Spinal cord (tissue), 10 donors: Measurements from ENCODE around the gene CLEC4C. TPM values are rescaled to one million over a fixed set of nuclear protein-coding genes. Genes with fewer than 3 reads are reported as not detected.
"Not testable (repeated sequence)": the region's sequence is repeated elsewhere in the genome, so short reads cannot be mapped to it uniquely, and the experiment has no call there.

Experiments used
- DNase-seq, 6 donors: peaks; one replicate each; pipeline versions ENCODE4 v3.0.0 to v3.0.0-alpha.2; 2013 to 2015; ENCODE audit warnings: low spot score in 6 of 6, low read depth in 4 of 6
- H3K27ac ChIP-seq: one replicate; pipeline ENCODE4 v1.5.1; 2013; ENCODE audit warnings: low read depth, low read length, control low read depth
- H3K27me3 ChIP-seq: one replicate; pipeline ENCODE4 v1.6.1; 2013; ENCODE audit warnings: low read length; ENCODE audit not compliant: control insufficient read depth, insufficient read depth
- H3K36me3 ChIP-seq: one replicate; pipeline ENCODE4 v1.6.1; 2013; ENCODE audit warnings: low read length; ENCODE audit not compliant: control insufficient read depth, insufficient read depth
- H3K4me1 ChIP-seq: one replicate; pipeline ENCODE4 v1.6.1; 2013; ENCODE audit warnings: low read length; ENCODE audit not compliant: control insufficient read depth, insufficient read depth
- H3K4me3 ChIP-seq: one replicate; pipeline ENCODE4 v1.5.1; 2013; ENCODE audit warnings: low read depth, low read length, control low read depth
- H3K9me3 ChIP-seq: one replicate; pipeline ENCODE4 v1.6.1; 2013; ENCODE audit warnings: low read length; ENCODE audit not compliant: control insufficient read depth, insufficient read depth
- WGBS: methylation state at CpG from one replicate; pipeline ENCODE4 v1.1.5; 2013; ENCODE audit warnings: missing lambda C conversion rate; ENCODE audit not compliant: insufficient coverage; 5-methylcytosine and 5-hydroxymethylcytosine counted together
- polyA plus RNA-seq, 2 donors: library from polyadenylated mRNA; unstranded; fragments of 120-200 nt; gene quantifications; one replicate each; pipeline ENCODE4 v1.2.1, GENCODE V29; 2013; ENCODE audit not compliant: insufficient read length in 2 of 2
- total RNA-seq, 2 donors: library from RNA; depleted of rRNA in 1 of 2; stranded (reverse); fragments of 120-200 nt in 1 of 2; fragments of >200 nt in 1 of 2; gene quantifications; one replicate each; pipeline versions ENCODE4 v1.2.3 to v1.2.4, GENCODE V29; 2013 to 2014
- donor health status: healthy.

Gene CLEC4C
- total and polyA plus RNA-seq, 4 donors: 0.12 TPM; not detected in 3

GRCh38 chr12:7731486-7731885 lies 15.7 kb downstream of the CLEC4C start:
- H3K4me3 ChIP-seq: no peak overlapping the region
- no peaks in the 10 kb centered on the region for H3K27me3 ChIP-seq
- H3K36me3 ChIP-seq: no peaks in the 10 kb centered on the region
- peak in 5 of 6 donors; percentile 2 to 71 (median 31) for DNase-seq
- 0% methylated on average over 1 of the region's 5 CpGs for WGBS
- H3K4me1 ChIP-seq: peaks cover 6% of the 10 kb centered on the region
- no peak overlapping the region for H3K27ac ChIP-seq
- no peaks in the 10 kb centered on the region for H3K9me3 ChIP-seq

DNA sequence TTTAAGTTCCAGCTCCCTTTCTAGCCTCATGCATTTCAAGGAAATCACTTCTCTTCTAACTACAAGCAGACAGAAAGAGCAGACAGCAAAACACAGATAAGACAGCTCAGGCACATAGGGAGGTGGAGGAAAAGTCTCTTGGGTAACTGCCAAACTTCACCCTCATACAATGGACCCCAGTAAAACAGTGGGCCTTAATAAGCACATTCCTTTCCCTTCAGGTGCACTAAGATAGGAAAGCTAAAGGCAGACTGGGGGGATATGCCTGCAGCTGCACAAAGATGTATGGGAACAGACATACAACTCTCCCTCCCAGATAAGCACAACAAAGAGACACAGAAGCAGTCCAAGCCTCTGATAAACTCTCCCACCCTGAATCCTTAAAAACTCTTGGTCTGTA lies 16.2 kb downstream of the CLEC4C start:
- H3K36me3 ChIP-seq, H3K4me1 ChIP-seq, H3K4me3 ChIP-seq, H3K27me3 ChIP-seq, H3K27ac ChIP-seq, H3K9me3 ChIP-seq, DNase-seq: not testable (repeated sequence)

DNA sequence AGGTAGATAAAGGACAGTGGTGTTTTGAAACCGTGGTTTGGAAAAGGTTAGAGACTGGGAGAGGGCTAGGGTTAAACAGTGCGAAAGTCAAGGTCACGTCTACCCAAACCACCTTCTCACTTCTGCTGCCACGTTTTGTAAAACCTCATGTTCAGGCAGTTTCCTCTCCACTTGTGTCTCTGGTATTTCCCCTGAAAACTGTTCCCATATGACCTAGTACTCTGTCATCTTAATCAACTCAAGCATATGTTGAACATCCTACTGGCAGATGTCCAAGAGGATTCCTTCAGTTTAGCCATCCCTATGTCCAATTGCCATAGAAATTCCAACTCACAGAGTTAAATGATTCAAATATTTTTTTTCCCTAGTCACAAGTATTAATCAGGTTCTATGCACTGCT lies 17.4 kb downstream of the CLEC4C start:
- peak in 1 of 6 donors; percentile 8 for DNase-seq

GRCh38 chr12:7723926-7724325 lies 23.2 kb downstream of the CLEC4C start:
- WGBS: 92% methylated on average over 2 of the region's 3 CpGs
- Histone ChIP-seq H3K36me3 (no peaks in the 10 kb centered on the region), H3K27me3 (no peaks in the 10 kb centered on the region), H3K27ac (no peak overlapping the region), H3K4me3 (no peak overlapping the region), H3K9me3 (no peaks in the 10 kb centered on the region), H3K4me1 (no peaks in the 10 kb centered on the region)
- no peak for DNase-seq

More for the DNA sequence above, 17.4 kb downstream of the CLEC4C start:
- WGBS: 95% methylated on average over 3 of the region's 4 CpGs
- no peak overlapping the region for H3K4me3 ChIP-seq
- H3K9me3 ChIP-seq: no peaks in the 10 kb centered on the region
- no peaks in the 10 kb centered on the region for H3K27me3 ChIP-seq
- peaks cover 6% of the 10 kb centered on the region for H3K4me1 ChIP-seq
- no peak overlapping the region for H3K27ac ChIP-seq
- no peaks in the 10 kb centered on the region for H3K36me3 ChIP-seq

DNA sequence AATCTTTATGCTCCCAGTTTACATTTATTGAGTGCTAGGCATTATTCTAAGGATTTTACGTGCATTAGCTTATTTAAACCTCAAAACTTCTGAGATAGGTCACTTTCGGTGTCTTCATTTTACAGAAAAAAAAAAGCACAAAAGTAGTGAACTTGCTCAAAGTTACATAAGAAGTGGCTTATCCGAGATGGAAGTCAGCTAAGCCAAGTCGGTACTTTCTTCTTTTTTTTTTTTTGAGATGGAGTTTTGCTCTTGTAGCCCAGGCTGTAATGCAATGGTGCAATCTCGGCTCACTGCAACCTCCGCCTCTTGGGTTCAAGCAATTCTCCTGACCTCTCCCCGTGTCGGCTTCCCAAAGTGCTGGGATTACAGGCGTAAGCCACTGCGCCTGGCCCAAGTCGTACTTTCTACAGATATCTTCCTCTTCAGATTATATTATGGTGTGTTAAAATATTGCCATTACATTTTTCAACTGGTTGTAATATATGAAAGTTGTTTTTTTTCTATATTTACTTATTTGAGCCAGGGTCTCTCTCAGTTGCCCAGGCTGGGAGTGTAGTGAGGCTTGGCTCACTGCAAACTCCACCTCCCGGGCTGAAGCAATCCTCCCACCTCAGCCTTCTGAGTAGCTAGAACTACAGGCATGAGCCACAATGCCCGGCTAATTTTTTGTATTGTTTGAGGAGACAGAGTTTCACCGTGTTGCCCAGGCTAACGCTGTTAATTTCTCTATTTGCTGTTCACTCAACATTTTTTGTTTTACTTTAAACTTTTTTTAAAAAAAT lies 27.0 kb downstream of the CLEC4C start:
- no peak for DNase-seq
- no peaks in the 10 kb centered on the region for H3K27me3 ChIP-seq
- H3K9me3 ChIP-seq: no peaks in the 10 kb centered on the region
- no peaks in the 10 kb centered on the region for H3K36me3 ChIP-seq
- no peak overlapping the region for H3K27ac ChIP-seq
- WGBS: 51% methylated on average over 4 of the region's 15 CpGs
- no peaks in the 10 kb centered on the region for H3K4me1 ChIP-seq
- no peak overlapping the region for H3K4me3 ChIP-seq

DNA sequence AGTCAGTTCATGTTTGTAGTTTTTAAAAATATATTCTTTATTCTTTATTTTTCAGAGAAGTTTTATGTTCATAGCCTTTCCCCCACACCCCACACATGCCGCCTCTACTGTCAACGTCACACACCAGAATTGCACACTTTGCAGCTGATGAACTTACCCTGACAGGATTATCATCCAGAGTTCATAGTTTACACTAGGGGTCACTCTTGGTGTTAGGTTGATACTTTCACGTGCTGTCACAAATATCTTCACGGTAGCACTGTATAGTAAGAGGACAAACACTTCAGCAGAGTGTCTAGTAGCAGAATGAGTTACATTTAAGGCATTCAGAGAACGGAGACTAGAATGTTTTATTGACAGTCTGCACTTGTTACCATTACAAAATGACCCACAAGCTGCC lies 30.8 kb downstream of the CLEC4C start:
- Histone ChIP-seq H3K27ac (no peak overlapping the region), H3K4me3 (no peak overlapping the region), H3K9me3 (no peaks in the 10 kb centered on the region), H3K36me3 (no peaks in the 10 kb centered on the region), H3K27me3 (no peaks in the 10 kb centered on the region), H3K4me1 (no peaks in the 10 kb centered on the region)
- peak in 2 of 6 donors; percentile 5 to 47 for DNase-seq
- 0% methylated on average over 2 of the region's 5 CpGs for WGBS

- WGBS: 91% methylated on average over 20 of the region's 28 CpGs
- H3K36me3 ChIP-seq: no peaks in the 10 kb centered on the region
- H3K4me1 ChIP-seq: no peaks in the 10 kb centered on the region
Observed at GRCh38 chr12:7712841-7713442, 34.2 kb downstream of the CLEC4C start.

DNA sequence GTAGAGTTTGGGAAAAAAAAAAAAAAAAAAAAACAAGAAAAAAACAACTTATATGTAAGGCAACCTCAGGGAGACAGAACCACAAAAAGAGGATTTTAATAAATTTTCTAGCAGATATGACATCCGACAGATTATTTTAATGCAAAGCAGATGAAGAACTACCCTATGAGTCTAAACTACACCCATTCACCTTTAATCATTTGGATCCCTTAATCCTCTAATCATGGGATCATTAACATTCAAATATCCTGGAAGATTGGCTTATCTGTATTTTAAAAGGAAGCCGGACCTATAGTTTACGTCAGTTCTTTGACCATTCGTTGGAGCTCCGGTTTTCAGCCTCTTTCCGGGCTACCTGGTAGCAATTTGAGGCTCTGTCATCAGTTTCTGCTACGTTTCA lies 36.0 kb downstream of the CLEC4C start, which contains the start of gene DPPA3:
Gene DPPA3 (plus strand): TSS at position 301 of the 400 bp plus-strand sequence. CDS start 138 bp downstream, outside the sequence.
- Histone ChIP-seq H3K36me3 (no peaks in the 10 kb centered on the region), H3K9me3 (no peaks in the 10 kb centered on the region), H3K27me3 (no peaks in the 10 kb centered on the region), H3K27ac (no peak within 1 kb of the TSS), H3K4me1 (no peaks in the 10 kb centered on the region), H3K4me3 (no peak within 1 kb of the TSS)
- no peak for DNase-seq
- WGBS: 92% methylated on average over 5 of the region's 7 CpGs

More at GRCh38 chr12:7712841-7713442, 34.2 kb downstream of the CLEC4C start:
- DNase-seq: no peak
- Histone ChIP-seq H3K9me3 (no peaks in the 10 kb centered on the region), H3K4me3 (no peak overlapping the region), H3K27me3 (no peaks in the 10 kb centered on the region), H3K27ac (no peak overlapping the region)

DNA sequence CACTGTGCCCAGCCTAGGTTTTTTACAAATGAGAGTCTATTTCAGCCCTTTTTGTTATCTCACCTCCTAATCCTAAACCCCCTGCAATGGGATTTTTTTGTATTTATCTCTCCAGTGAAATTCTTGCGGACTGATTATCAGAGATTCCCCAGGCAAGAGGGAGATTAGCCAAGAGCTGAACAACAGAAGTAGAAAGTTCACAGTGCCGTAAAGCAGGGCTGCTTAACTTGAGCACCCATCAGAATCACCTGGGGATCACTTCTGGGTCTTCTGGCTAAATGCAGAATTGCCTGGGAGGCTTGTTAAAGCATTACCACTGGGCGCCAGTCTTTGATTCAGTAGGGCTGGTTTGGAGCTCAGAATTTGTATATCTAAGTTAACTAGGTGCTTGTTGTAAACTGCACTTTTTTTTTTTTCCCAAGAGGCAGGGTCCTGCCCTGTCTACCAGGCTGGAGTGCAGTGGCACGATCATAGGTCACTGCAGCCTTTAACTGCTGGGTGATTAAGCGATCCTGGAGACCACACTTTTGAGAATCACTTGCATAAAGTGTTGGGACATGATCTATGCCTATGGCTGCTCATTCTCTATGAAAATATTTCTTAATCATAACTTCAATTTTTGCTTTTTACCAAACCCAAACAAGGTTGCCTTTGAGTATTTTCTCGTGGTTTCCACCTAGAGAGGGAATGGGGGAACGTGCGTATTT lies 37.1 kb downstream of the CLEC4C start:
- 77% methylated on average over 7 of the region's 8 CpGs for WGBS
- Histone ChIP-seq H3K27me3 (no peaks in the 10 kb centered on the region), H3K9me3 (no peaks in the 10 kb centered on the region), H3K36me3 (no peaks in the 10 kb centered on the region), H3K4me1 (no peaks in the 10 kb centered on the region), H3K4me3 (no peak overlapping the region), H3K27ac (no peak overlapping the region)
- no peak for DNase-seq
